Measurements from ENCODE around the gene MICOS13.
"Not testable (repeated sequence)": the region's sequence is repeated elsewhere in the genome, so short reads cannot be mapped to it uniquely, and the experiment has no call there.

Gene MICOS13

GRCh38 chr19:5690125-5690954 lies 10.0 kb upstream of the MICOS13 start, which contains the start of gene RPL36:
TSS of gene RPL36 (plus strand) at chr19:5690295. CDS start at chr19:5690508, 213 bp downstream.
- H3K36me3 ChIP-seq (replicated peaks; ENCODE audit: insufficient read depth, low read length): peaks cover 32% of the 10 kb centered on the region
- peak; percentile 98 for DNase-seq
- H3K79me2 ChIP-seq (ENCODE audit: low read length): peaks cover 53% of the 10 kb centered on the region

GRCh38 chr19:5688262-5688881 lies 8.1 kb upstream of the MICOS13 start:
- not testable (repeated sequence) for H3K4me2 ChIP-seq (ENCODE audit: low read depth, low read length); H3K4me3 ChIP-seq (ENCODE audit: low read length); H2AFZ ChIP-seq (ENCODE audit: low read length); DNase-seq; H3K27me3 ChIP-seq (replicated peaks; ENCODE audit: insufficient read depth, low read length); H3K9ac ChIP-seq (ENCODE audit: low read length); H3K27ac ChIP-seq (ENCODE audit: low read length); H3K9me2 ChIP-seq (replicated peaks; ENCODE audit: insufficient read depth, low read length); H3K9me3 ChIP-seq (replicated peaks; ENCODE audit: insufficient read depth, low read length)
- H3K79me2 ChIP-seq (ENCODE audit: low read length): peaks cover 34% of the 10 kb centered on the region
- peaks cover 26% of the 10 kb centered on the region for H4K20me1 ChIP-seq (ENCODE audit: insufficient read depth, low read length)
- peaks cover 16% of the 10 kb centered on the region for H3K36me3 ChIP-seq (replicated peaks; ENCODE audit: insufficient read depth, low read length)
- H3K4me1 ChIP-seq (ENCODE audit: low read length): peaks cover 21% of the 10 kb centered on the region
- H3F3A ChIP-seq (ENCODE audit: insufficient read depth, low read length): peaks cover 39% of the 10 kb centered on the region

More at GRCh38 chr19:5690125-5690954, 10.0 kb upstream of the MICOS13 start, which contains the start of gene RPL36:
- peak within 1 kb of the TSS; percentile 84 for H3K27ac ChIP-seq (ENCODE audit: low read length)
- peak within 1 kb of the TSS; percentile 72 for H2AFZ ChIP-seq (ENCODE audit: low read length)
- H3K27me3 ChIP-seq (replicated peaks; ENCODE audit: insufficient read depth, low read length): no peaks in the 10 kb centered on the region
- TF ChIP-seq EZH2phosphoT487 (IDR thresholded peaks at IDR 0.05; ENCODE audit: low read length): no peak
- TF ChIP-seq, protein P1, sequence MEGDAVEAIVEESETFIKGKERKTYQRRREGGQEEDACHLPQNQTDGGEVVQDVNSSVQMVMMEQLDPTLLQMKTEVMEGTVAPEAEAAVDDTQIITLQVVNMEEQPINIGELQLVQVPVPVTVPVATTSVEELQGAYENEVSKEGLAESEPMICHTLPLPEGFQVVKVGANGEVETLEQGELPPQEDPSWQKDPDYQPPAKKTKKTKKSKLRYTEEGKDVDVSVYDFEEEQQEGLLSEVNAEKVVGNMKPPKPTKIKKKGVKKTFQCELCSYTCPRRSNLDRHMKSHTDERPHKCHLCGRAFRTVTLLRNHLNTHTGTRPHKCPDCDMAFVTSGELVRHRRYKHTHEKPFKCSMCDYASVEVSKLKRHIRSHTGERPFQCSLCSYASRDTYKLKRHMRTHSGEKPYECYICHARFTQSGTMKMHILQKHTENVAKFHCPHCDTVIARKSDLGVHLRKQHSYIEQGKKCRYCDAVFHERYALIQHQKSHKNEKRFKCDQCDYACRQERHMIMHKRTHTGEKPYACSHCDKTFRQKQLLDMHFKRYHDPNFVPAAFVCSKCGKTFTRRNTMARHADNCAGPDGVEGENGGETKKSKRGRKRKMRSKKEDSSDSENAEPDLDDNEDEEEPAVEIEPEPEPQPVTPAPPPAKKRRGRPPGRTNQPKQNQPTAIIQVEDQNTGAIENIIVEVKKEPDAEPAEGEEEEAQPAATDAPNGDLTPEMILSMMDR (IDR thresholded peaks at IDR 0.05; ENCODE audit: low read length): peak; percentile 97
- TF ChIP-seq EZH2 (optimal IDR thresholded peaks at IDR 0.05; ENCODE audit: low read depth, low read length): no peak
- peak within 1 kb of the TSS; percentile 96 for H3K4me3 ChIP-seq (ENCODE audit: low read length)
- H3F3A ChIP-seq (ENCODE audit: insufficient read depth, low read length): peaks cover 46% of the 10 kb centered on the region
- H3K4me2 ChIP-seq (ENCODE audit: low read depth, low read length): peak within 1 kb of the TSS; percentile 93
- peaks cover 21% of the 10 kb centered on the region for H3K4me1 ChIP-seq (ENCODE audit: low read length)
- no peaks in the 10 kb centered on the region for H3K9me3 ChIP-seq (replicated peaks; ENCODE audit: insufficient read depth, low read length)
- peak within 1 kb of the TSS; percentile 98 for H3K9ac ChIP-seq (ENCODE audit: low read length)
- H4K20me1 ChIP-seq (ENCODE audit: insufficient read depth, low read length): peaks cover 45% of the 10 kb centered on the region
- no peaks in the 10 kb centered on the region for H3K9me2 ChIP-seq (replicated peaks; ENCODE audit: insufficient read depth, low read length)

DNA sequence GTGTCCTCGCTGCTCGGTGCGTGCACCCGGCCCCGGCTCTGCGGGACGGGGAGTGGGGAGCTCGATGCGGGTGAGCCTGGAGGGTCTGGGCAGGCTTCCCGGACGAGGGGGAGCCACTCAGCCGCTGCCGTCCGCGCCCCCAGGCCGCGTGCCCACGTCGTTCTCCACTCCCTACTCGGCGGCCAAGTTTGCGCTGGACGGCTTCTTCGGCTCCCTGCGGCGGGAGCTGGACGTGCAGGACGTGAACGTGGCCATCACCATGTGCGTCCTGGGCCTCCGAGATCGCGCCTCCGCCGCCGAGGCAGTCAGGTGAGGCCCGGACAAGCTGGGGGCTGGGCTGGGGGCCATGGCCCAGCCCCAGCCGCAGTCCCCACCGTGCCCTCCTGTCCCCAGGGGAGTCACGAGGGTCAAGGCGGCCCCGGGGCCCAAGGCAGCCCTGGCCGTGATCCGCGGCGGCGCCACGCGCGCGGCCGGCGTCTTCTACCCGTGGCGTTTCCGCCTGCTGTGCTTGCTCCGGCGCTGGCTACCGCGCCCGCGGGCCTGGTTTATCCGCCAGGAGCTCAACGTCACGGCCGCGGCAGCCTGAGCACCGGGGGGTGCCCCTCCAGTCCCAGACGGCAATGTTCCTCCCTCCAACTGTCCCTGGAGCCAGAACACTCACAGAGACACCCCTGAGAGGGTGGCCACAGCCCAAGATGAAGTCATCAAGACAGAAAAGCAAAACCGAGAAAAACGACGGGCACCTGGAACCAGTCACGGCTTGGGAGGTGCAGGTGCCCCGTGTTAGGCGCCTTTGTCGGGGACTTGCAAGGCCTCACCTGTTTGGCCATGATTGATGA lies 7.3 kb upstream of the MICOS13 start:
- TF ChIP-seq, protein P1 (IDR thresholded peaks at IDR 0.05; ENCODE audit: low read length): no peak
- TF ChIP-seq EZH2 (optimal IDR thresholded peaks at IDR 0.05; ENCODE audit: low read depth, low read length) (no peak), EZH2phosphoT487 (IDR thresholded peaks at IDR 0.05; ENCODE audit: low read length) (no peak)
- Histone ChIP-seq H3K4me1 (ENCODE audit: low read length) (peaks cover 19% of the 10 kb centered on the region), H3K36me3 (replicated peaks; ENCODE audit: insufficient read depth, low read length) (peaks cover 8% of the 10 kb centered on the region), H3F3A (ENCODE audit: insufficient read depth, low read length) (peaks cover 33% of the 10 kb centered on the region), H3K4me3 (ENCODE audit: low read length) (peak overlapping the region; percentile 12; the same call in 1 of the 2 replicates), H3K27ac (ENCODE audit: low read length) (no peak overlapping the region), H3K9ac (ENCODE audit: low read length) (no peak overlapping the region), H4K20me1 (ENCODE audit: insufficient read depth, low read length) (peaks cover 18% of the 10 kb centered on the region), H3K79me2 (ENCODE audit: low read length) (peaks cover 26% of the 10 kb centered on the region), H3K9me2 (replicated peaks; ENCODE audit: insufficient read depth, low read length) (no peaks in the 10 kb centered on the region), H2AFZ (ENCODE audit: low read length) (peak overlapping the region; percentile 85), H3K4me2 (ENCODE audit: low read depth, low read length) (peak overlapping the region; percentile 62), H3K9me3 (replicated peaks; ENCODE audit: insufficient read depth, low read length) (no peaks in the 10 kb centered on the region), H3K27me3 (replicated peaks; ENCODE audit: insufficient read depth, low read length) (0 out of 2 replicates have a peak, but pooled peaks cover 4% of the 10 kb centered on the region)
- no peak for DNase-seq
